PFSK-1 (cell line): Measurements from ENCODE around the gene HFE.

Source experiments
- FOXP2 ChIP-seq: optimal IDR thresholded peaks from 2 replicates; pipeline ENCODE3; 2011; ENCODE audit warnings: borderline replicate concordance, control low read depth, inconsistent platforms; ENCODE audit not compliant: insufficient read depth; ENCODE audit errors: extremely low read length, extremely low read depth
- POLR2AphosphoS5 ChIP-seq: IDR thresholded peaks from 2 replicates; pipeline ENCODE4 v1.6.1; 2012; ENCODE audit warnings: low read depth, mild to moderate bottlenecking, control low read depth, low read length, moderate library complexity
- REST ChIP-seq, 2 experiments: IDR thresholded peaks; 2 replicates each; pipeline versions ENCODE4 v1.6.1 to v1.8.0; 2011 to 2012; ENCODE audit warnings: low read depth in 2 of 2, low read length in 2 of 2, control low read depth in 1 of 2, inconsistent platforms in 1 of 2, mild to moderate bottlenecking in 1 of 2, moderate library complexity in 1 of 2; ENCODE audit not compliant: insufficient read depth in 1 of 2
- SIN3A ChIP-seq: IDR thresholded peaks from 2 replicates; pipeline ENCODE4 v1.6.1; 2012; ENCODE audit warnings: mild to moderate bottlenecking, low read length, moderate library complexity, borderline replicate concordance; ENCODE audit not compliant: insufficient read depth
- TAF1 ChIP-seq: IDR thresholded peaks from 2 replicates; pipeline ENCODE4 v1.6.1; 2012; ENCODE audit warnings: low read length, control low read depth, borderline replicate concordance; ENCODE audit not compliant: insufficient read depth

Gene HFE

GRCh38 chr6:26131618-26132017 is 44.4 kb downstream of the HFE start:
- TF ChIP-seq TAF1: no peak
- no peak for TF ChIP-seq POLR2AphosphoS5
- TF ChIP-seq SIN3A: no peak
- no peak for TF ChIP-seq FOXP2
- no peak for TF ChIP-seq REST (IDR thresholded peaks at IDR 0.05; ENCODE audit: insufficient read depth in 1 of 2, low read depth in 2 of 2, low read length in 2 of 2)

GRCh38 chr6:26133730-26134129 is 46.5 kb downstream of the HFE start:
- TF ChIP-seq TAF1: no peak
- TF ChIP-seq POLR2AphosphoS5: no peak
- TF ChIP-seq REST (IDR thresholded peaks at IDR 0.05; ENCODE audit: insufficient read depth in 1 of 2, low read depth in 2 of 2, low read length in 2 of 2): no peak
- no peak for TF ChIP-seq FOXP2
- TF ChIP-seq SIN3A: no peak

- TF ChIP-seq FOXP2: no peak
- no peak for TF ChIP-seq TAF1
- no peak for TF ChIP-seq REST (IDR thresholded peaks at IDR 0.05; ENCODE audit: insufficient read depth in 1 of 2, low read depth in 2 of 2, low read length in 2 of 2)
- TF ChIP-seq SIN3A: no peak
- no peak for TF ChIP-seq POLR2AphosphoS5
These were observed 49.1 kb downstream of the HFE start for GRCh38 chr6:26136321-26136720.

GRCh38 chr6:26140254-26140966 is 53.2 kb downstream of the HFE start:
- no peak for TF ChIP-seq FOXP2
- no peak for TF ChIP-seq SIN3A
- TF ChIP-seq REST (IDR thresholded peaks at IDR 0.05; ENCODE audit: insufficient read depth in 1 of 2, low read depth in 2 of 2, low read length in 2 of 2): no peak
- TF ChIP-seq POLR2AphosphoS5: no peak
- TF ChIP-seq TAF1: no peak

- TF ChIP-seq POLR2AphosphoS5: no peak
- TF ChIP-seq SIN3A: no peak
- TF ChIP-seq FOXP2: no peak
- TF ChIP-seq TAF1: no peak
- no peak for TF ChIP-seq REST (IDR thresholded peaks at IDR 0.05; ENCODE audit: insufficient read depth in 1 of 2, low read depth in 2 of 2, low read length in 2 of 2)
These were observed 53.7 kb downstream of the HFE start for GRCh38 chr6:26140967-26141294.
